ENCODE results near the gene UQCC2.

- TF ChIP-seq CTCF (IDR thresholded peaks at IDR 0.05; ENCODE audit: low read depth, low read length, missing input control) (no peak), MAX (IDR thresholded peaks at IDR 0.05) (no peak), YY1 (IDR thresholded peaks at IDR 0.05) (no peak), EGR1 (IDR thresholded peaks at IDR 0.05; ENCODE audit: low read depth in 2 of 2) (no peak), ZBTB33 (IDR thresholded peaks at IDR 0.05) (no peak), TAF1 (conservative IDR thresholded peaks at IDR 0.05) (no peak)
Measured at GRCh38 chr6:33748841-33749240, 37.3 kb upstream of the UQCC2 start.

Measured in liver (tissue), 3 donors.